Sigmoid colon (tissue), 7 donors: Measurements from ENCODE around the gene DNAL1. TPM values are rescaled to one million over a fixed set of nuclear protein-coding genes. Genes with fewer than 3 reads are reported as not detected.
"Not testable (repeated sequence)": the region's sequence is repeated elsewhere in the genome, so short reads cannot be mapped to it uniquely, and the experiment has no call there.

Source experiments
- DNase-seq: peaks from one replicate; pipeline ENCODE4 v3.0.0-alpha.2; 2019
- H3K27ac ChIP-seq, 4 donors: fragments of 200-600 bp; sonication (generic); one replicate each; pipeline ENCODE4 v1.5.1; 2016 to 2019; ENCODE audit warnings: mild to moderate bottlenecking in 1 of 4
- H3K27me3 ChIP-seq, 3 donors: fragments of 200-600 bp; sonication (generic); one replicate each; pipeline ENCODE4 v1.5.1; 2019; ENCODE audit warnings: mild to moderate bottlenecking in 1 of 3
- H3K36me3 ChIP-seq, 4 donors: fragments of 200-600 bp; sonication (generic); one replicate each; pipeline ENCODE4 v1.5.1; 2016 to 2019
- H3K4me1 ChIP-seq, 4 donors: fragments of 200-600 bp; sonication (generic); one replicate each; pipeline ENCODE4 v1.5.1; 2017 to 2019
- H3K4me3 ChIP-seq, 4 donors: fragments of 200-600 bp; sonication (generic); one replicate each; pipeline ENCODE4 v1.5.1; 2017 to 2019; ENCODE audit warnings: mild to moderate bottlenecking in 2 of 4, moderate library complexity in 1 of 4
- H3K9me3 ChIP-seq, 4 donors: fragments of 200-600 bp in 3 of 4; sonication (generic) in 3 of 4; one replicate each; pipeline versions ENCODE4 v1.5.1 to v1.6.1; 2013 to 2019
- CTCF ChIP-seq, 4 experiments: fragments of 450-650 bp in 3 of 4; fragments of 200-600 bp in 1 of 4; IDR thresholded peaks; one replicate each; pipeline ENCODE4 v1.5.1; 2016 to 2019; ENCODE audit warnings: antibody characterized with exemption in 4 of 4, mild to moderate bottlenecking in 3 of 4, moderate library complexity in 2 of 4
- EP300 ChIP-seq, 4 donors: sonication (generic); formaldehyde crosslinking; IDR thresholded peaks; one replicate each; pipeline ENCODE4 v1.6.1; 2017; ENCODE audit warnings: antibody characterized with exemption in 4 of 4
- POLR2A ChIP-seq, 2 donors: fragments of 450-650 bp; IDR thresholded peaks; one replicate each; pipeline ENCODE4 v1.6.1; 2016; ENCODE audit warnings: antibody characterized with exemption in 2 of 2, mild to moderate bottlenecking in 2 of 2, moderate library complexity in 2 of 2
- POLR2AphosphoS5 ChIP-seq, 4 donors: sonication (generic); formaldehyde crosslinking; IDR thresholded peaks; one replicate each; pipeline ENCODE4 v1.6.1; 2017; ENCODE audit warnings: antibody characterized with exemption in 4 of 4
- WGBS, 2 donors: extraction: QIAGEN DNeasy Blood & Tissue Kit; methylation state at CpG; one replicate each; pipeline ENCODE4 v1.1.7; 2013; 5-methylcytosine and 5-hydroxymethylcytosine counted together
- intact Hi-C: fragments of 100-400 bp; cut with DNase I; formaldehyde crosslinking; loops from one replicate; pipeline ENCODE4 v1.15.1; 2023
- polyA plus RNA-seq, 3 donors: library from polyadenylated mRNA; stranded (reverse); fragments of 200-250 nt; gene quantifications; one replicate each; pipeline ENCODE4 v1.2.3, GENCODE V29; 2013
- total RNA-seq, 4 donors: library from RNA; depleted of rRNA; stranded (reverse); fragments of >200 nt; gene quantifications; one replicate each; pipeline ENCODE4 v1.1.0, GENCODE V29; 2016
- donor health status: healthy with polysubstance abuse.
- donor health status: Bipolar disorder and iron deficiency.
- donor health status: healthy.

DNAL1 gene
- total and polyA plus RNA-seq, 7 donors, result 4.6 to 20.0 (median 6.9) TPM

- intact Hi-C loops, result loop anchor here (5.0 to 10.0 kb wide), 2 partner anchors 58 to 335 kb away; no protein-coding TSS in a partner anchor
- TF ChIP-seq POLR2A (IDR thresholded peaks at IDR 0.05), result no peak
- no peak for TF ChIP-seq EP300 (IDR thresholded peaks at IDR 0.05)
- no peak for TF ChIP-seq CTCF (IDR thresholded peaks at IDR 0.05)
- no peak for TF ChIP-seq POLR2AphosphoS5 (IDR thresholded peaks at IDR 0.05)
- H3K9me3 ChIP-seq, result no peaks in the 10 kb centered on the region
- H3K4me1 ChIP-seq, result peaks cover 0 to 16% (median 6%) of the 10 kb centered on the region in 4 donors
- no peak overlapping the region for H3K4me3 ChIP-seq
- no peak overlapping the region for H3K27ac ChIP-seq
- WGBS, 2 donors, result 89 to 90% methylated on average over 10 of the region's 10 CpGs
- DNase-seq, result no peak
- H3K27me3 ChIP-seq, result no peaks in the 10 kb centered on the region
- no peaks in the 10 kb centered on the region for H3K36me3 ChIP-seq
Measured at GRCh38 chr14:73630009-73630780, 14.6 kb upstream of the DNAL1 start.

GRCh38 chr14:73633116-73634010, 11.4 kb upstream of the DNAL1 start:
- peak overlapping the region; percentile 33 to 70 (median 59) for H3K27ac ChIP-seq
- no peaks in the 10 kb centered on the region for H3K27me3 ChIP-seq
- H3K4me3 ChIP-seq, result peak overlapping the region; percentile 33 to 62 (median 52)
- TF ChIP-seq POLR2A (IDR thresholded peaks at IDR 0.05), result no peak
- no peak for TF ChIP-seq POLR2AphosphoS5 (IDR thresholded peaks at IDR 0.05)
- no peak for TF ChIP-seq EP300 (IDR thresholded peaks at IDR 0.05)
- TF ChIP-seq CTCF (IDR thresholded peaks at IDR 0.05), result peak; percentile 78 to 87 (median 84)
- H3K4me1 ChIP-seq, result peaks cover 0 to 16% (median 6%) of the 10 kb centered on the region in 4 donors
- no peaks in the 10 kb centered on the region for H3K9me3 ChIP-seq
- no peaks in the 10 kb centered on the region for H3K36me3 ChIP-seq
- intact Hi-C loops, result loop anchor here (1.0 to 10.0 kb wide), 3 partner anchors 61 to 339 kb away; no protein-coding TSS in a partner anchor
- peak; percentile 79 for DNase-seq
- whole genome bisulfite sequencing, 2 donors, result 12 to 14% methylated on average over 44 of the region's 44 CpGs

- Histone ChIP-seq H3K4me3 (peak overlapping the region; percentile 33 to 62 (median 52)), H3K36me3 (no peaks in the 10 kb centered on the region), H3K9me3 (no peaks in the 10 kb centered on the region), H3K27ac (peak overlapping the region; percentile 33 to 70 (median 59)), H3K27me3 (no peaks in the 10 kb centered on the region), H3K4me1 (peaks cover 0 to 16% (median 6%) of the 10 kb centered on the region in 4 donors)
- DNase-seq, result peak; percentile 72
- TF ChIP-seq CTCF (IDR thresholded peaks at IDR 0.05), result peak in 3 of 4 experiments; percentile 18 to 33 (median 33)
- TF ChIP-seq EP300 (IDR thresholded peaks at IDR 0.05), result no peak
- peak in 2 of 4 donors; percentile 23 to 40 for TF ChIP-seq POLR2AphosphoS5 (IDR thresholded peaks at IDR 0.05)
- intact Hi-C loops, result loop anchor here (1.0 to 10.0 kb wide), 3 partner anchors 62 to 339 kb away; no protein-coding TSS in a partner anchor
- WGBS, 2 donors, result 10% methylated on average over 53 of the region's 53 CpGs
Measured at GRCh38 chr14:73634011-73634833, 10.6 kb upstream of the DNAL1 start.

GRCh38 chr14:73636355-73636754, 8.4 kb upstream of the DNAL1 start:
- H3K27ac ChIP-seq, H3K27me3 ChIP-seq, H3K9me3 ChIP-seq, H3K4me3 ChIP-seq, H3K36me3 ChIP-seq, DNase-seq: not testable (repeated sequence)
- 84 to 86% methylated on average over 10 of the region's 10 CpGs for WGBS, 2 donors
- H3K4me1 ChIP-seq, result peaks cover 0 to 16% (median 6%) of the 10 kb centered on the region in 4 donors
- intact Hi-C loops, result loop anchor here (10.0 kb wide), 1 partner anchor 342 kb away; no protein-coding TSS in a partner anchor
